ENCODE data around the gene CNR1.

GRCh38 chr6:88168362-88168761 is 2.2 kb upstream of the CNR1 start:
- TF ChIP-seq POLR2A (IDR thresholded peaks at IDR 0.05) (no peak), CTCF (IDR thresholded peaks at IDR 0.05) (no peak), POLR2AphosphoS5 (IDR thresholded peaks at IDR 0.05) (no peak)

Data from transverse colon (tissue), 4 donors.